ENCODE results near the gene PIK3C2A. TPM values are rescaled to one million over a fixed set of nuclear protein-coding genes. Genes with fewer than 3 reads are reported as not detected.
A peak's percentile ranks its signal among the peaks of the same experiment; 100 is the strongest.

Gene PIK3C2A
- total RNA-seq, 4 donors from 2014 or later, result 94.0 to 207 (median 132) TPM

- intact Hi-C loops (cut with DNase I), result no loop called here
- Histone ChIP-seq H3K4me1 (peaks cover 13 to 17% of the 10 kb centered on the region in 2 donors), H3K4me3 (replicated peaks in 1 of 3) (no peak overlapping the region), H3K36me3 (no peaks in the 10 kb centered on the region), H3K27me3 (no peaks in the 10 kb centered on the region), H3K9me3 (no peaks in the 10 kb centered on the region), H3K27ac (no peak overlapping the region)
- DNase-seq, result no peak
- 74 to 82% methylated on average over 1 of the region's 1 CpG for WGBS, 2 donors
- TF ChIP-seq CTCF (IDR thresholded peaks at IDR 0.05), result no peak
- no peak for TF ChIP-seq POLR2A (IDR thresholded peaks at IDR 0.05)
Observed at GRCh38 chr11:17211286-17211685, 3.5 kb upstream of the PIK3C2A start.

- no peak overlapping the region for H3K4me3 ChIP-seq (replicated peaks in 1 of 3)
- H3K27ac ChIP-seq, result peak overlapping the region; percentile 95 to 98 (median 98)
- peaks cover 16 to 20% of the 10 kb centered on the region in 2 donors for H3K4me1 ChIP-seq
- intact Hi-C loops (cut with DNase I), result loop anchor here (5.0 kb wide), 1 partner anchor 133 kb away; the partner anchor contains the start of gene RPS13
- TF ChIP-seq CTCF (IDR thresholded peaks at IDR 0.05) (no peak), POLR2A (IDR thresholded peaks at IDR 0.05) (no peak)
- H3K9me3 ChIP-seq, result no peaks in the 10 kb centered on the region
- no peak for DNase-seq
- no peaks in the 10 kb centered on the region for H3K36me3 ChIP-seq
- 81 to 100% methylated on average over 1 of the region's 1 CpG for WGBS, 2 donors
- H3K27me3 ChIP-seq, result no peaks in the 10 kb centered on the region
Observed at GRCh38 chr11:17209939-17210245, 2.1 kb upstream of the PIK3C2A start.

- Histone ChIP-seq H3K4me1 (peaks cover 16 to 20% of the 10 kb centered on the region in 2 donors), H3K36me3 (no peaks in the 10 kb centered on the region), H3K27ac (peak overlapping the region; percentile 95 to 98 (median 98)), H3K4me3 (replicated peaks in 1 of 3) (peak overlapping the region; percentile 11 to 90 (median 75)), H3K27me3 (no peaks in the 10 kb centered on the region), H3K9me3 (no peaks in the 10 kb centered on the region)
- intact Hi-C loops (cut with DNase I), result loop anchor here (5.0 kb wide), 1 partner anchor 131 kb away; the partner anchor contains the start of gene RPS13
- DNase-seq, result peak; percentile 74 to 79
- WGBS, 2 donors, result 3 to 5% methylated on average over 23 to 26 of the region's 26 CpGs
- TF ChIP-seq POLR2A (IDR thresholded peaks at IDR 0.05) (no peak), CTCF (IDR thresholded peaks at IDR 0.05) (peak in 1 of 6 experiments; percentile 13)
Observed at GRCh38 chr11:17208257-17208999, 642 bp upstream of the PIK3C2A start.

GRCh38 chr11:17206463-17206862 is 1.3 kb downstream of the PIK3C2A start:
- Histone ChIP-seq H3K36me3 (no peaks in the 10 kb centered on the region), H3K27me3 (no peaks in the 10 kb centered on the region), H3K4me1 (peaks cover 24 to 25% of the 10 kb centered on the region in 2 donors), H3K27ac (no peak overlapping the region), H3K4me3 (replicated peaks in 1 of 3) (peak overlapping the region in 1 of 3 donors; percentile 75), H3K9me3 (no peaks in the 10 kb centered on the region)
- no peak for DNase-seq
- 55 to 67% methylated on average over 2 of the region's 2 CpGs for WGBS, 2 donors
- intact Hi-C loops (cut with DNase I), result loop anchor here (5.0 kb wide), 1 partner anchor 129 kb away; the partner anchor contains the start of gene RPS13
- TF ChIP-seq CTCF (IDR thresholded peaks at IDR 0.05) (no peak), POLR2A (IDR thresholded peaks at IDR 0.05) (no peak)

GRCh38 chr11:17197431-17197898 is 10.3 kb downstream of the PIK3C2A start:
- Histone ChIP-seq H3K27me3 (no peaks in the 10 kb centered on the region), H3K27ac (no peak overlapping the region), H3K4me1 (peaks cover 2 to 7% of the 10 kb centered on the region in 2 donors), H3K9me3 (no peaks in the 10 kb centered on the region), H3K36me3 (peaks cover 0 to 16% of the 10 kb centered on the region in 2 donors), H3K4me3 (replicated peaks in 1 of 3) (no peak overlapping the region)
- DNase-seq, result no peak
- no peak for TF ChIP-seq CTCF (IDR thresholded peaks at IDR 0.05)
- TF ChIP-seq POLR2A (IDR thresholded peaks at IDR 0.05), result no peak
- intact Hi-C loops (cut with DNase I), result no loop called here
